HG03565 (cell line): ENCODE measurements around the gene CLEC2D.
"Not testable (repeated sequence)": the region's sequence is repeated elsewhere in the genome, so short reads cannot be mapped to it uniquely, and the experiment has no call there.

Experiments used
- ATAC-seq: cut with Tn5 transposase; IDR thresholded peaks from one replicate; pipeline ENCODE4 v1.9.1; 2021; ENCODE audit warnings: mild to moderate bottlenecking, moderate library complexity; ENCODE audit not compliant: unreplicated experiment

Gene CLEC2D

DNA sequence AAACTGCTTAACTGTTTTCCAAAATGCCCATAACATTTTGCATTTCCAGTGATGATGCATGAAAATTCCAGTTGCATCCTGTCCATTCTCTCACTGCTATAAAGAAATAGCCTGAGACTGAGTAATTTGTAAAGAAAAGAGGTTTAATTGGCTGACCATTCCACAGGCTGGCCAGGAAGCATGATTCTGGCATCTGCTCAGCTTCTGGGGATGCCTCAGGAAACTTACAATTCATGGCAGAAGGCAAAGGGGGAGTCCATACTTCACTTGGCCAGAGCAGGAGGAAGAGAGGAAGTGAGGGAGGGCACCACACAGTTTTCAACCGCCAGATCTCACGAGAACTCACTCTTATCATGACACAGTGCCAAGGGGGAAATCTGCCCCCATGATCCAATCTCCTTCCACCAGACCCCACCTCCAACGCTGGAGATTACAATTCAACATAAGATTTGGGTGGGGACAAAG is 18.2 kb upstream of the CLEC2D start:
- no peak for ATAC-seq

DNA sequence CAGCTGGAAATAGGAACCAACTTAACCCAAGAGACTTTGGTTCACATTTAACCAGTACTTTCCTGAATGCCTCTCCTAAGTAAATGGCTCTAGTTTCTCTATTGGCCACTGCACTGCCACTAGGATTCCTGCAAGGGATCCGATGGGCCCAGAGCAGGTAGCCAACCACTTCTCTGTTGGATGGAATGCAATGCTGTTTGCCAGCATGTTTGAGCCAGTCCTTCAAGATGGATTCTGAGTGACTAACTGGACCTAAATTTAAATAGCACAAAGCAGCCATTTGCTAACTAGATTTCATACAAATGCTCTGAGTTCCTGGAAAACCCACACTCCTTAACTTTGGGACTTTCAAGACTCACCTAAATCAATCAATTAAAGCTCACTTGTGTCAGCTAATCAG is 9.5 kb upstream of the CLEC2D start:
- ATAC-seq = no peak

DNA sequence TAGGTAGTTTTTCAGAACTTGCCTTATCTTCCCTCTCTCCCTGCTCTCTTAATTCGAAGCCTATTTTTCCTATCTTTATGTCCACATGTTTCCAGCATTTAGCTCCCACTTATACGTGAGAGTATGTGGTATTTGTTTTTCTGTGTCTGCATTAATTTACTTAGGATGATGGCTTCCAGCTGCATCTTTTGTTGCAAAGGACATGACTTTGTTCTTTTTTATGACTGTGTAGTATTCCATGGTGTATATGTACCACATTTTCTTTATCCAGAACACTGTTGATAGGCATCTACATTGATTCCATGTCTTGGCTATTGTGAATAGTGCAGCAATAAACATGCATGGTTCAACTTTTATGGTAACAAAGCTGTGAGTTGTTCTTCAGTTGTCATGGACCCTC is 7.8 kb upstream of the CLEC2D start:
- no peak for ATAC-seq

DNA sequence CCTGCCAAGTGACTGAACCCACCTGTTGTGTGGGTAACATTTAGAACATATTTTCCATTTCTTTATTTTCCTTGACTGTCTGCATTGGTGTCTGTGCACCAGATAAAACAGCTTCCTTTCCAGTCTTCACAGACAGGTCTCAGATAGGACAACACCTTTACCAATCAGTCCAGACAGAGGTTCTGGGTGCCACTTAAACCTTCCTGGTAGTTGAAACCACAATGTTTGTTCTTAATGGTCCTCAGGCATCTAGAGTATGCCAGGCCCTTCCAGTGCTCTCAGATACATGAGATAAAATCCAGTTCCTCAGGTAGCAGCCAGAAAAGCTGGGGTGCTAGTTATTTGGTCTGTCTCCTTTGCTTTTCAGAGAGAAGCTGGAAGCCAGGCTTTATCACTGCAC is 7.0 kb upstream of the CLEC2D start:
- no peak for ATAC-seq

DNA sequence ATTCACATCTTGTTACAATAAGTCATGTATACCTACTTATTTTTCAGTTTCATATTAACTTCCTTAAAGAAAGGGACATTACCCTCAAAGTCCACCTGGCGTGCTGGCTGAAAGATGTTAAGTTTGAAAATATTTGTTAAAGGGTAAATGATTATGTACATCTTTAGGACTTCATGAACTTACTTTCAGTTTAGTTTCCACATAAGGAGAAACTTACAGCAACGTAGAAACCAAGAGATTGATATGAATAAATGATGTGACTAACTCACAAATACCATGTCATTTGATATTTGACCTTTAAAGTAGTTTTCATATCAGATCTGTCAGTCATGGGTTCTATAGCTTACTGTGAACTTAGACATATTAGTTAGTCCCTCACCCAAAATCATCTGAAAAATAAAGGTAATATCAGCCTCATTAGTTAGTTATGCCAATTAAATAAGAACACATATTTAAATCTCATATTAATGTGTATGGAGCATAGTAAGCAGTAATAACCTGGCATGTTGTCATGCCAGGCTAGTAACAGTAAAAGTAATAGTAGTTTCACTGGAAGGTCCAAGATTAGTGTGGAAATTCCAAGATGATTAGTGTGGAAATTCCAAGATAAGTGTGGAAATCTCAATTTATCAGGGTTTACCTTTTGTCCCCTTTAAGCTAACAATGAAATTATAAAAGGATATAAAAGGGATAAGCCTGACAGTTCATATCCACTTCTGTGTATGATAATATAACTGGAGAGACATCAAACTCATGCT is 1.9 kb upstream of the CLEC2D start:
- peak; percentile 44 for ATAC-seq

DNA sequence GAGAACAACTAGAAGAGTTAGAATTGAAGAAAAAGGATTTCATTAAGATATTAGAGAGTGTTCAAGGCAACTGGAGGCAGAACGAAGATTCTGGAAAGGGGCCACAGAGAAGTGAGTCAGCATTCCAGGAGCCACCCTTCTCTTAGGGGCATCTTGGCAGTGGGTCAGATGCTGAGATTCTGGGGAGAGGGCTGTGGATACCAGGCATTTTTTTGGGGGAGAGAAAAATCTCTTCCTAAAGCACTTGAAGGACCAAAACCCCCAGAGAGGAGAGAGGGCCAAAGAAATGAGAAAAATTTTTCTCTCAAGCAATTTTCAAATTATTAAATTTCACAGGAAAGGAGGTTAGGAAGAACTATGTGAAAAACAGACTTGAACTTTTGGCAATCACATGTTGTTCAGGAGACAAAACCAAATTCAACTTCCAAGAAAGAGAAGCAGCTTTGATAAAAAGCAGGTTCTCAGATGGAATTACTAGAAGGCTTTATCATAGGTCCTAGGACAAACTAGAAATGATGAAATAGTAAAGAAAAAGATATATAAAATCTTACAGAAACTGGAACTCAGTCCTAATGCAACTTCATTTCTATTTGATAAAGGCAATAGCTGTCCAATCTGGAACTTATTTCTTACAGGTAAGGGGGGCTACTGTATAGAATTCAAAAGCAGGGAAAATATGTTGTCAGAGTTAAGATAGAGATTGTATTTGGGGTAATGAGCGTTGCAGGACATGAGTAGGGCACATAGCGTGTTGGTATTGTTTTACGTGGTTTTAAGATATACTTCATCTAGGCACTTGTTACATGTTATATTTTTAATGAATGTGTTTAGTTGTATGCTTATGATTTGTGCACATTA is 1.1 kb upstream of the CLEC2D start:
- no peak for ATAC-seq

DNA sequence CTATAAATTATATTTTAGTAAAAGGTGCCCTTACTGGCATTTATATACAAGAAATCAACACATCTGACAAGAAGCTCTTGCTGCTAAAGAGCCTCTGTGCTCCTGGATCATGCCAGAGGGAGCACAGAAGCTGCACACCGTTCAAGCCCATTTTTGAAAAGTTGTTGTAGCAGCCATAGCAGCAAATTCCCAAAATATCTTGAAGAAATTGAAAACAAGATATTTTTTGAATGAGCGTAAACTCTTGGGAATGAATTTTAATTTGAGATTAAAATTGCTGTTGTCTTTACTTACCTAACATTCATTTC is 540 bp upstream of the CLEC2D start:
- ATAC-seq = no peak

DNA sequence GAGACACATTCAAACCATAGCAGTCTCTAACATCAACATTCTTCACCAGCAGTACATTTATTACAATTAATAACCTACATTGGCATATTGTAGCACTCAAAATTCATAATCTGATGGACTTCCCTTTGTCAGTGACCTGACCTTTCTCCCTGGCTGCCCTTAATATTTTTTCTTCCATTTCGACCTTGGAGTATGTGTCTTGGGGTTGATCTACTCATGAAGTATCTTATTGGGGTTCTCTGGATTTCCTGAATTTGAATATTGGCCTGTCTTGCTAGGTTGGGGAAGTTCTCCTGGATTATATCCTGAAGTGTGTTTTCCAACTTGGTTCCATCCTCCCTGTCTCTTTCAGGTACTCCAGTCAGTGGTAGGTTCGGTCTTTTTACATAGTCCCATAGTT is 2.8 kb downstream of the CLEC2D start:
- ATAC-seq = not testable (repeated sequence)

DNA sequence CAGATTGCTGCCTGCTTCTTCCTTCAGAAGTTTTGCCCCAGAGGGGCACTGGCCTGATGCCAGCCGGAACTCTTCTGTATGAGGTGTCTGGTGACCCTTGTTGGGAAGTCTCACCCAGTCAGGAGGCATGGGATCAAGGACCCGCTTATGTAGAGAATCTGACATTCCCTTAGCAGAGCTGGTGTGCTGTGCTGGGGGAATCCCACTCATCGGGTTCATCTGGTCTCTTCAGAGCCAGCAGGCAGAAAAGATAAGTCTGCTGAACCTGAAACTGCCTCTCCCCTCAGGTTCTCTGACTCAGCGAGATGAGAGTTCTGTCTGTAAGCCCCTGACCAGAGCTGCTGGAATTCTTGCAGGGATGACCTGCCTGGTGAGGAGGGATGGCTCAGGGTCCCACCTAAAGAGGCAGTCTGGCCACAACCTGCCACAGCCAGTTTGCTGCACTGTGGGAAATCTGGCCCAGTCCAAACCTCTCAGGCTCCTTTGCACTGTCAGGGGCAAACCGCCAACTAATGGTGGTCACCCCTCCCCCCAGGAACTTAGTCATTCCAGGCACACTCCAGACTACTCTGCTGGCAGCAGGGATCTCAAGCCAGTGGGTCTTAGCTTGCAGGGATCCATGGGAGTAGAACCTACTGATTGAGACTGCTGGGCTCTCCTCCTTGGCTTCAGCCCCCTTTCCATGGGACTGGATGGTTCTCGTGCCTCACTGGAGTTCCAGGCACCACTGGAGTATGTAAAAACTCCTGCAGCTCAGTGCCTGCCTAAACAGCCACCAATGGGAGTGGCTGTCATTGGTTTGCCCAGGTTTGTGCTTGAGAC is 4.1 kb downstream of the CLEC2D start:
- ATAC-seq = no peak

DNA sequence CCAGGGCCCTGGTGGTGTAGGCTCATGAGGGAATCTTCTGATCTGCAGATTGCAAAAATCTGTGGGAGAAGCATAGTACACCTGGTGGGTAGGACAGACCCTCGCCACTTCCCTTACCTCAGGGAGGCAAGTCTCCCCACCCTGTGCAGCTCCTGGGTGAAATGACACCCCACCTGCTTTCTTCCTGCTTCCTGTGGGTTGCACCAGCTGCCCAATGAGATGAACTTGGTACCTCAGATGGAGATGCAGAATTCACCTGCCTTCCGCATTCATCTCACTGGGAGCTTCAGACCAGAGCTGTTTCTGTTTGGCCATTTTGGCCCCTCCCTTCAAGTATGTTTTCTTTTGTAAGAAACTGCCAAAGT is 4.7 kb downstream of the CLEC2D start:
- ATAC-seq = no peak

DNA sequence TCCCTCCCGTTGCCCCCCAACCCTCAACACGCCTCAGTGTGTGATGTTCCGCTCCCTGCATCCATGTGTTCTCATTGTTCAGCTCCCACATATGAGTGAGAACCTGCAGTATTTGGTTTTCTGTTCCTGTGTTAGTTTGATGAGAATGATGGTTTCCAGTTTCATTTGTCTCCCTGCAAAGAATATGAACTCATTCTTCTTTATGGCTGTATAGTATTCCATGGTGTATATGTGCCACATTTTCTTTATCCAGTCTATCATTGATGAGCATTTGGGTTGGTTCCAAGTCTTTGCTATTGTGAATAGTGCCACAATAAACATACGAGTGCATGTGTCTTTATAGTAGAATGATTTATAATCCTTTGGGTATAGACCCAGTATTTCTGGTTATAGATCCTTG is 13.0 kb downstream of the CLEC2D start:
- not testable (repeated sequence) for ATAC-seq

DNA sequence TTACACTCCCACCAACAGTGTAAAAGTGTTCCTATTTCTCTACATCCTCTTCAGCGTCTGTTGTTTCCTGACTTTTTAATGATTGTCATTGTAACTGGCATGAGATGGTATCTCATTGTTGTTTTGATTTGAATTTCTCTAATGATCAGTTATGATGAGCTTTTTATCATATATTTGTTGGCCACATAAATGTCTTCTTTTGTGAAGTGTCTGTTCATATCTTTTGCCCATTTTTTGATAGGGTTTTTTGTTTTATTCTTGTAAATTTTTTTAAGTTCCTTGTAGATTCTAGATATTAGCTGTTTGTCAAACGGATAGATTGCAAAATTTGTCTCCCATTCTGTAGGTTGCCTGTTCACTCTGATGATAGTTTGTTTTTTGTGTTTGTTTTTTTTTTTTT is 13.4 kb downstream of the CLEC2D start:
- not testable (repeated sequence) for ATAC-seq

DNA sequence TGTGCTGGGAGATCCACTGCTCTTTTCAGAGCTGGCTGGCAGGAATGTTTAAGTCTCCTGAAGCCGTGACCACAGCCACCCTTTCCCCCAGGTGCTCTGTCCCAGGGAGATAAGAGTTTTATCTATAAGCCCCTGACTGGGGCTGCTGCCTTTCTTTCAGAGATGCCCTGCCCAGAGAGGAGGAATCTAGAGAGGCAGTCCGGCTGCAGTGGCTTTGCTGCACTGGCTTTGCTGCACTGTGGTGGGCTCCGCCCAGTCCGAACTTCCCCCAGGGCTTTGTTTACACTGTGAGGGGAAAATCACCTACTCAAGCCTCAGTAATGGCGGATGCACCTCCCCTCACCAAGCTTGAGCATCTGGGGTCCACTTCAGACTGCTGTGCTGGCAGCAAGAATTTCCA is 15.9 kb downstream of the CLEC2D start:
- ATAC-seq = not testable (repeated sequence)

DNA sequence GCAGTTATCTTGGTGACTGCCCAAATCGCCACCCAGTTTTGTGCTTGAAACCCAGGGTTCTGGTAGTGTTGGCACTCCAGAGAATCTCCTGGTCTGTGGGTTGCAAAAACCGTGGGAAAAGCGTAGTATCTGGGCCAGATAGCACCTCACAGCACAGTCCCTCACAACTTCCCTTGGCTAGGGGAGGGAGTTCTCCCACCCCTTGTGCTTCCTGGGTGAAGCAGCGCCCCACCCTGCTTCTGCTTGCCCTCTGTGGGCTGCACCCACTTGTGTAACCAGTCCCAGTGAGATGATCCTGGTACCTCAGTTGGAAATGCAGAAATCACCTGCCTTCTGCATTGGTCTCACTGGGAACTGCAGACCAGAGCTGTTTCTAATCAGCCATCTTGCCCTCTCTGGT is 16.4 kb downstream of the CLEC2D start:
- no peak for ATAC-seq

DNA sequence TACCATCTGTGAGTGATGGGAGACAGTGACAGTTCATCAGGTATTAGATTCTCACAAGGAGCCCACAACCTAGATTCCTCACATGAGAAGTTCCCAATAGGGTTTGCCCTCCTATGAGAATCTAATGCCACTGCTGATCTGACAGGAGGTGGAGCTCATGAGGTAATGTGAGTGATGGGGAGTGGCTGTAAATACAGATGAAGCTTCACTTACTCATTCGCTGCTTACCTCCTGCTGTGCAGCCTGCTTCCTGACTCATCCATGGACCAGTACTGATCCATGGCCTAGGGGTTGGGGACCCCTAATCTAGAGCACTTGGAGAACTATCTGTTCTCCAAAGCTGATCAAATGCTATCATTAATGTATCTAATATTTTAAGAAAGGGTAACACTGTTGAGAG is 17.7 kb downstream of the CLEC2D start:
- no peak for ATAC-seq

DNA sequence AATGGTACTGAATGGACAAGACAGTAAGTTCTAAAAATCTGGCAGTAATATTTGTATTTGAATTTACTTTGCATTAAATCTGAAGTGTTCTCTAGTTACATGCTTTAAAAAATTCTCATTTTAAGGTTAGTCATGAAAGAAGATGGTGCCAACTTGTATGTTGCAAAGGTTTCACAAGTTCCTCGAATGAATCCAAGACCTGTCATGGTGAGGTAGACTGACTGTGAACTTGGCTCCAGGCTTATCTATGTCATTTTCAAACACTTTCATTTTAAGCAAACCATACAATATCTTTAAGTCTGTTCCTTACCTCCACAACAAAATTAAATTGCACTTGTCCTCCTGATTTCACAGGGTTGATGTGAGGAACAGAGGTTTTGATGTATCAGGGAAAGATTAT is 23.4 kb downstream of the CLEC2D start:
- no peak for ATAC-seq

DNA sequence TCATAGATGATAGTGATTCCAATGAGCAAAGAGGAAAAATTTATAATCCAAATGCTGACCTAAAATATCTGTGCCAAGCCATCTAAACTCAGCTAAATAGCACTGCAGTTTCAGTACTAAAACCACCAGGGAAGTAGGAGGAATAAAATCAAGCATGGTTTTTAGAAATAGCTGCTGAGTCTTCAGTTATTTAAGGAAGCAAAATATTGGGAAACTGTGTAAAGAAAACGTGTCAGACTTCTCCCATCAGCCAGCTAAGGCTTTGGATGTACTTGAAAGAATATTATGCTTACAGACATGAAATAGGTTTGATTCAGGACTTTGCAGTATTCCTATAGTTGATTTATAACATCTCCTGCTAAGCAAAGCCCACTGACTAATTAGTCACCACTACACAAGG is 24.7 kb downstream of the CLEC2D start:
- no peak for ATAC-seq

DNA sequence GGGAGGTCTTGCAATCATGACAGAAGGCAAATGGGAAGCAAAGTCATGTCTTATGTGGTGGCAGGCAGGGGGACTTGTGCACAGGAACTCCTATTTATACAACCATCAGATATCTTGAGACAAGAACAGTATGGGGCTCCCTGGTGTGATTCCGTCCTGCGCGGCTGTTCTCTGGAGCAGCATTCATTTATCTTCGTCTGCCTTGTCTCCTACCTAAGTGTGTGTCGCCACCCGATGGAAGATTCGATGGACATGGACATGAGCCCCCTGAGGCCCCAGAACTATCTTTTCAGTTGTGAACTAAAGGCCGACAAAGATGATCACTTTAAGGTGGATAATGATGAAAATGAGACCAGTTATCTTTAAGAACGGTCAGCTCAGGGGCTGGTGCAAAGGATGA is 25.6 kb downstream of the CLEC2D start:
- ATAC-seq = not testable (repeated sequence)

DNA sequence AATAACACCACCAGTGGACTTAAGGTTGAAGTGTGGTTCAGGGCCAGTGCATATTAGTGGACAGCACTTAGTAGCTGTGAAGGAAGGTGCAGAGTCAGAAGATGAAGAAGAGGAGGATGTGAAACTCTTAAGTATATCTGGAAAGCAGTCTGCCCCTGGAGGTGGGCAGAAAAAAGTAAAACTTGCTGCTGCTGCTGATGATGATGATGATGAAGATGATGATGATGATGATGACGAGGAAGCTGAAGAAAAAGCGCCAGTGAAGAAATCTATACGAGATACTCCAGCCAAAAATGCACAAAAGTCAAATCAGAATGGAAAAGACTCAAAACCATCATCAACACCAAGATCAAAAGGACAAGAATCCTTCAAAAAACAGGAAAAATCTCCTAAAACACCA is 26.1 kb downstream of the CLEC2D start:
- not testable (repeated sequence) for ATAC-seq

DNA sequence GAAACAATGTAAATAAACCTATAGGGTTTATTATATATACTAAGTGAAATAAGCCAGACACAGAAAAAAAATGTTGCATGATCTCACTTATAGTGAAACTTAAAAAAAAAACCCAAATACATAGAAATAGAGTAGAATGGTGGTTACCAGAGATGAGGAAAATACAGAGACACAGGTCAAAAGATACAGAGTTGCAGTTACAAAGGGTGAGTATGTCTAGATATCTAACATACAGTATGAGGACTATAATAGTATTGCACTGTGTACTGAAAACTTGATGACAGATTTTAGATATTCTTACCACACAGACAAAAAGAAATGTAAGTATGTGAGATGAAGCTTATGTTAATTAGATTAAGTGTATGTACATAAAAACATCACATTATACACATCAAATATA is 28.1 kb downstream of the CLEC2D start:
- ATAC-seq = no peak

DNA sequence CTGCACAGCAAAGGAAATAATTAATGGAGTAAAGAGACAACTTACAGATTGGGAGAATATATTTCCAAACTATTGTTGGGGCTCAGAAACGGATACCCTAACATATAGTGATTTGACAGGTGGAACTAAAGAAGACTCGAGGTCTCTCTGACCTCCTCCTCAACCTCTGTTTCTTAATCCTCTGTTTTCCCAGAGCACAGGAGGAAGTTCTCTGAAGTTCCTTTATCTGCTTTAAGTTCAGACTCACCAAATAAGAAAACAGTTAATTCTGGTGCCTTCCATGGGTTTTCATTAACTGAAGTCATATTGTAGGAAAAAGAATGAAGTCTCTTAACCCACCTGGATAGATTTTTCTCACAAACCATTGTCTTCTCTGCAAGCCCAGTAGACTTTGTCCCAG is 29.2 kb downstream of the CLEC2D start:
- no peak for ATAC-seq
